HS-27A (cell line): ENCODE data around the gene HCRT.
"Not testable (repeated sequence)": the region's sequence is repeated elsewhere in the genome, so short reads cannot be mapped to it uniquely, and the experiment has no call there.

ENCODE experiments used
- DNase-seq: peaks from one replicate; pipeline ENCODE4 v3.0.0-alpha.2; 2012; ENCODE audit warnings: low read depth, missing footprints

The HCRT gene

GRCh38 chr17:42197564-42198156 is 12.4 kb upstream of the HCRT start:
- DNase-seq: no peak

- DNase-seq: no peak
Measured at GRCh38 chr17:42193969-42194899, 9.0 kb upstream of the HCRT start, which contains the start of gene GHDC. TSS of gene GHDC (minus strand) at chr17:42194494. CDS start at chr17:42193581, 913 bp downstream.

- DNase-seq: no peak
Measured at GRCh38 chr17:42193216-42193968, 8.1 kb upstream of the HCRT start.

GRCh38 chr17:42192189-42193126 is 7.2 kb upstream of the HCRT start:
- DNase-seq: no peak

- DNase-seq: no peak
Measured at GRCh38 chr17:42191275-42191608, 6.0 kb upstream of the HCRT start.

- DNase-seq: no peak
Measured at GRCh38 chr17:42190491-42191274, 5.4 kb upstream of the HCRT start.

GRCh38 chr17:42189651-42189965 is 4.4 kb upstream of the HCRT start:
- no peak for DNase-seq

- no peak for DNase-seq
Measured at GRCh38 chr17:42188749-42189650, 3.7 kb upstream of the HCRT start.

GRCh38 chr17:42187833-42188232 is 2.6 kb upstream of the HCRT start:
- no peak for DNase-seq

- not testable (repeated sequence) for DNase-seq
Measured at GRCh38 chr17:42186191-42186590, 939 bp upstream of the HCRT start.

- no peak for DNase-seq
Measured at GRCh38 chr17:42185621-42185930, 324 bp upstream of the HCRT start.

- DNase-seq: no peak
Measured at GRCh38 chr17:42183741-42184711, 1.2 kb downstream of the HCRT start.

- DNase-seq: no peak
Measured at GRCh38 chr17:42182927-42183734, 2.1 kb downstream of the HCRT start.

- DNase-seq: no peak
Measured at GRCh38 chr17:42181851-42182207, 3.4 kb downstream of the HCRT start.

- peak; percentile 55 for DNase-seq
Measured at GRCh38 chr17:42180922-42181850, 4.1 kb downstream of the HCRT start, which contains the start of gene KCNH4. TSS of gene KCNH4 (minus strand) at chr17:42181142. CDS start at chr17:42180945, 197 bp downstream.

- no peak for DNase-seq
Measured at GRCh38 chr17:42180411-42180921, 4.8 kb downstream of the HCRT start.
